Measurements from ENCODE around the gene GPR6.

The GPR6 gene

GRCh38 chr6:109978174-109979032, at the start of gene GPR6:
Gene GPR6 (plus strand): TSS chr6:109978311. CDS start chr6:109979113, 802 bp downstream.
- DNase-seq: peak in 1 of 2 donors; percentile 5

DNA sequence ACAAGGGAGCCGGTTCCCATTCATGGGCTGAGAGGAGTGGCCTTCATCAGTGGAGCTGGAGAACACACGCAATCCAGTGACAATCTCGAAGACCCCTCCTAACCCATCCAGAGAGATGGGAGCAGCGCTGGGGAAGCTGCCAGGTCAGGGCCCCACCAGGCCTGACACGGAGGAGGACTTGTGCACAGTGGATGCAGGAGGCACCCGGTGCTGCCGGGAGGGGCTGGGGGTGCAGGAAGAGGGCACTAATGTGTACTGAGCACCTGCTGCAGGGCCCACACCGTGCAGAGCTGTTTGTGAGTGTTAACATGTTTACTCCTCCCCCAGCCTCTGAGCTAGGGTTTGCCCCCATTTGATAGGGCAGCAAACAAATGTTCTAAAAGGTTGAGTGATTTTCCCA, 43.8 kb upstream of the GPR6 start:
- DNase-seq: no peak

- no peak for DNase-seq
Measured at GRCh38 chr6:109939654-109940053, 38.5 kb upstream of the GPR6 start.

DNA sequence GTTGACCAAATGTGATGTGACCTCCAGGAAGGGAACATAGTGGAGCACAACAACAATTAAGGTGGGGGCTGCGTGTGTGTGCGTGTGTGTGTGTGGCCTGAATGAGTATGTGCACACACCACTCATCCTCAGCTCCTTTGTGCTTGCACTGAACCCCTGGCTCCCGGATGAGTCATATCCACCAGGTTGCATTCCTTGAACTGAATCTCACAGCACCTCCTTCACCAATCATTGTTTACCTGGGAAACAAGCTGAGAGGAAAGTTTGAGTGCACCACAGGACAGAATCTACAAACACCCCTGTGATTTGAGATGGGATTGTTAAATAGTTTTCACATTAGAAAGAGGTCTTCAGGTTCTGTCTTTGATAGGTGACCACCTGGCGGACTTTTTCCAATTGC, 33.7 kb upstream of the GPR6 start:
- DNase-seq: no peak

- no peak for DNase-seq
Measured at GRCh38 chr6:109945091-109945490, 33.0 kb upstream of the GPR6 start.

DNA sequence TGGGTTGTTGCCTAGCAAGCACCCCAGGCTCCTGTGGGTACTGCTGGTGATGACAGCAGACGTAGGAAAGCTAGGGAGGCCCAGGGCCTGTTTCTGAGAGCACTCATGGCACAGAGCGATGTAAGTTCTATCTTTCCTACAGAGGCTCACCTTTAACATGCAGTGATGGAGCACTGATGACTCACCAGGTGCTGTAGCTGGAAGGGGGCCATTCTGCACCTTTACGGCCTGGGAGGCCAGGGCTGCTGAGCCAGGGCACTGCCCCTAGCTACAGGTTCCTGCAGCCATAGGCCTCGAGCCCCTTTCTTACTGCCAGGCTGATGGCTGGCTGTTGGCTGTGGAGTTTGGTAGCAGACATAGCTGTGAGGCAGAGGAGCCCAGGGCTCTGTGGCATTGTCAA, 31.1 kb upstream of the GPR6 start:
- DNase-seq: no peak

- no peak for DNase-seq
Measured at GRCh38 chr6:109949281-109950065, 28.6 kb upstream of the GPR6 start.

DNA sequence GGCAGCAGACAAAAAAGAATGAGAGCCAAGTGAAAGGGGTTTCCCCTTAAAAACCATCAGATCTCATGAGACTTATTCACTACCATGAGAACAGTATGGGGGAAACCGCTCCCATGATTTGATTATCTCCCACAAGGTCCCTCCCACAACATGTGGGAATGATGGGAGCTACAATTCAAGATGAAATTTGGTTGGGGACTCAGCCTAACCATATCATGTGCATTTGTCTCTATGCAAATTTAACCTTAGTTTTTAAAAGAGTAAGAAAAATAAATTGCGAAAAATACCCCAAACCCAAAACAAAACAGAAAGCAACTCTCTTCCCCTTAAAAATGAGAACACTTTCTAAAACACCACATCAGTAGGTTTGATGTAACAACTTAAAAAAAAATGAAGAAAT, 22.6 kb upstream of the GPR6 start:
- DNase-seq: no peak

DNA sequence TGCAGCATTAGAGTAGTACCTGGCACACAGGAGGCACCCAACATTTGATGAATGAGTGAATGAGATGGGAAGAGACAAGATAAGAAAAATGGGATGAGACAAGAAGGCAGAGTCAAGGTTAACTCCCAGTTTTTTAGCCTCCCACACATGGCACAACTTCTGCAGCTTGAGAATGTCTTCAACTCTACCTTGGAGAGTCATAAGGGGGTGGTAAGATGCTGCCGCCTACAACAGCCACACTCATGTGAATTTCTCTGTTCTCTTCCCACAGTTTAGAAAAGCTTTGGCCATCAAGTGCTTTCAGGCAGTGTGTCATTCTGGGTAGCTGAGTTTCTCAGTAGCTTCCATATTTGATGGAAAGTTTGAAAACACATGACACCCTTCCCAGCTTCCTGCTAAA, 19.5 kb upstream of the GPR6 start:
- no peak for DNase-seq

- no peak for DNase-seq
Measured at GRCh38 chr6:109961611-109962041, 16.5 kb upstream of the GPR6 start.

DNA sequence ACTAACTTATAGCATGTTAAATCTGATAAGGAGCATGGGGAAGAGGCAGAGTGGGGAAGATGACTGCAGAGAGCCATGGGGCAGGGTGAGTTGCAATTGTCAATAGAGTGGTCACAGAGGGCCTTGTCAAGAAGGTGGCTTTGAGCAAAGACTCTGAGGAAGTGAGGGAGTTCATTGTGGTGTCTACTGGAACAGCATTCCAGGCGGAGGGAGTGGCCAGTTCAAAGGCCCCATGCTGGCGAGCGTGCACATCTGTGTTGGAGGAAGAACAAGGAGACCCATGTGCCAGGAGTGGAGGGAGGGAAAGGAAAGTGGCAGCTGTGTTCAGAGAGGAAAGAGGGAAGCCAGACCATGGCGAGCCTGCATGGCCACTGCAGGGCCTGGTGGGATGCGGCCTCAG, 15.8 kb upstream of the GPR6 start:
- no peak for DNase-seq

DNA sequence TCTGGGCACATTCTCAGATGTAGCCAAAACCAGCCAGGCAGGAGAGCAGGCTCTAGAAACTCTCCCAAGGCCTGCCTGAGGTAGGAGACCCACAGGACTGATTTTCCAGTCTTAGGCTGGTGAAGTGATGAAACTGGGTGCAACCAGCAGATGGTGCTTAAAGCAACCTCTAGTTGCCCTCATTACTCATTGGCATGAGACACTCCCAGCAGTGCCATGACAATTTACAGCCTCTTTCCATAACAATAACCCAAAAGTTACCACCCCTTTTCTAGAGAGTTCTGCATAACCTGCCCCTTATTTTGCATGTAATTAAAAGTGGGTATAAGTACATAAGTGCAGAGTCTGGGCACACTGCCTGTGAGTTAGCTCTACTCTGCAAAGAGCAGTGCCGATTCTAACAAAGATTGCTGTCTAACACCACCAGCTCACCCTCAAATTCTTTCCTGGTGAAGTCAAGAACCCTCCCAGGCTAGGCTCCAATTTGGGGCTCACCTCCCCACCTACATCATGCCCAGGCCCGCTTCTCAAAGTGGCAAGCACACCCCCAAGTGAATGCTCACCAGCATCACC, 14.4 kb upstream of the GPR6 start:
- no peak for DNase-seq

- no peak for DNase-seq
Measured at GRCh38 chr6:109964949-109965348, 13.2 kb upstream of the GPR6 start.

GRCh38 chr6:109966299-109966698, 11.8 kb upstream of the GPR6 start:
- no peak for DNase-seq

- DNase-seq: no peak
Measured at GRCh38 chr6:109977791-109978173, 329 bp upstream of the GPR6 start.

- no peak for DNase-seq
Measured at GRCh38 chr6:109979033-109979921, 1.2 kb downstream of the GPR6 start.

GRCh38 chr6:109984410-109984809, 6.3 kb downstream of the GPR6 start:
- DNase-seq: no peak

DNA sequence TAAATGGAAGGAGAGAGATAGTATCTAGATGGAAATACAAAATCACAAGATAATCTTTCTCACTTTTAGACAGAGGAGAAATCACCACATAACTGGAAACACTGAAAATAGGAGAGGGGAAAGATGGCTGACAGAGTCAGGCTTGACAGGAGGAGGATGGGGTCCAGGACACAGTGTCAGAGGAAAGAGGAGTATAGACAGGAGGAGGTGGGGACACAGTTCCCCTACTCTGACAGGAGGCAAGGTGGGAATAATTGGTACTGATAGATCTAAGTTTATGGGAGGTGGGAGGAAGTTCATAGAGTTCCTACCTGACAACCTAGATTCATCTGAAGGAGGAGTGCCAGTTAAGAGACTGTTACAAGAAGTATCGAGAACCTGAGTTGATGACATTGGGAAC, 9.1 kb downstream of the GPR6 start:
- DNase-seq: no peak

- no peak for DNase-seq
Measured at GRCh38 chr6:109991201-109992101, 13.3 kb downstream of the GPR6 start.

DNA sequence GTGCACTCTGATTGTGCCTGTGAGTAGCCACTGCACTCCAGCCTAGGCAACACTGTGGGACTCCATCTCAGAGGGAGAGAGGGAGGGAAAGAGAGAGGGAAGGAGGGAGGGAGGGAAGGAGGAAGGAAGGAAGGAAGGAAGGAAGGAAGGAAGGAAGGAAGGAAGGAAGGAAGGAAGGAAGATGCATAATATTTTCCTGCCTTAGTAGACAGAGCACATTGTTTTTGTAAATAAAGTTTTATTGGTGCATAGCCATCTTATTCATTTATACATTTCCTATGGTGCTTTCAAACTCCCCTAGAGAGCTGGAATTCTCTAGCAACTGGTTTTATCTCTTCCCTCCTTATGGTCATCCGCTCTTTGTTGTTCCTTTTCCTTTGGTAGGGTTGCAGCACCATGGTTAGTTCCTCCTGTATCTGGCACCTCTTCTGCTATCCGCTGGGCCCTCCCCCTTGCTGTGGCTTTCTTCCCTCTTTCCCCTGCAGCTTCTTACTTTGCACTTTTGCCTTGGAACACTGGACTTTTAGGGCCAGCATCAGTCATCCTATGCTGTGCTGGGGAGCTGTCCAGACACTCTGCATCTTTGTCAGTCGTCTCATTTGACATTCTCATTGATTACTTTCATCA, 20.2 kb downstream of the GPR6 start:
- no peak for DNase-seq

DNA sequence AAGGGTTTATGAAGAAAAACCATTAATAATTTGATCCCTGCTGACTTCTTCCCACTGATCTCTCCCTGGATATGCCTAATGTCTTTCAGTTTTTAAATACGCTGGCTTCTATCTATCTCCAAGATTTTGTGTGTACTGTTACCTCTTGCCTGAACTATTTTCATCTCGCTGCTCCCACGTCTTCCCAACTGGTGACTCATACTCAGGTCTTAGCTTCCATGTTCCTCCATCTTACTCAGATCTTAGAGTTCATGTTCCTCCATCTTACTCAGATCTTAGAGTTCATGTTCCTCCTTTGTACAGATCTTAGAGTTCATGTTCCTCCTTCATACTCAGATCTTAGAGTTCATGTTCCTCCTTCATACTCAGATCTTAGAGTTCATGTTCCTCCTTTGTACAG, 21.6 kb downstream of the GPR6 start:
- DNase-seq: no peak
